ENCODE data around the gene CREB3L1.
A peak's percentile ranks its signal among the peaks of the same experiment; 100 is the strongest.
"Not testable (repeated sequence)": the region's sequence is repeated elsewhere in the genome, so short reads cannot be mapped to it uniquely, and the experiment has no call there.

Gene CREB3L1

DNA sequence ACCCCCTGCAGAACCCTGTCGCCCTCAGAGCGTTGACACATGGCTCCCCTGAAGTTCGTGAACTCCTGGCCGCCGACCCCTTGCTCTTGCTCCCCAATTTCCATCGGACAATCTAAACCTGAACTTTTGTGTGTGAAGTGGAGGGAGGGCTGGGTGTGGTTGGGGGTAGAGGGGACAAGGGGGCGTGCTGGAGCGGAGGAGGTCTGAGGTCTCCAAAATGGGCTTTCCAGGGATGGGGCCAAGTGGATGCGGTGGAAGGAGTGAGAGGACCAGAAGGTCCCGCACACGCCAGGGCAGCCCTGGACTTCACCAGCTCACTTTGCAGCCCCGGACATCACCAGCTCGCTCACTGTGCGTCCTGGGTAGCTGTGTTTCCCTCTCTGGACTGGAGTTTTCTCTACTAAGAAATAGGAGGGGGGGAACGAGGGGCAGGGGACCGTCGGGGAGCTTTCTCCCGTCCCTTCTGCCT is 18.6 kb downstream of the CREB3L1 start:
- no peak for DNase-seq (ENCODE audit: low read depth in 2 of 2)

- no peak for DNase-seq (ENCODE audit: low read depth in 2 of 2)
Observed at GRCh38 chr11:46296528-46297448, 19.3 kb downstream of the CREB3L1 start.

DNA sequence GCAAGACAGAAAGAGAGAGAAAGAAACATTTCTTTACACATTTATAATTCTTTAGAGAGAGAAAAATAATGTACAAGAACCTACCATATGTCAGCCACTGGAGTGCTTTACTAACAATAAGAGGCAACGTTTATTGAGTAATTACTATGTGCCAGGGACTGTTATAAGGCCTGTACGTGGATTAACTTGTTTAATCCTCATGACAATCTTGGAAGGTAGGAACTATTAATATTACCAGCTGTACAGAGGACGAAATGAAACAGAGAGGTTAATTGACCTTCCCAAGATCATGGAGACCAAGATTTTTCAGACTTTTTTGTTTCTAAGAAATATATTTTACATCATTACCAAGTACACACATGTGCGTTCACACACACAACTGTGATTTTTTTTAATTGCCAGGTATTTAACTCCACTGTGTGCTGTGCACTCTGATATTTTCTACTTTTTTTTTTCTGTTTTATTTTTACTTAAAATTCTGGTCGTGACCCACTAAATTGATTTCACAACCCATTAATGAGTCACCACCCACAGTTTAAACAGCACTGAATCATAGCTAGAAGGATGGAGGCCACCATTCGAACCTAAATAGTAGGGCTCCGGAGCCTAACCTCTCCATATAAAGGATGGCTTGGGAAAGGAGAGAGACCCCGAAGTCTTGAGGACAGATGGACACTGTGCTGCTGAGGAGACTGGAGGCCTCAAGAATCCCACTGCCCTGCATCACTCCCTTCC is 21.4 kb downstream of the CREB3L1 start:
- no peak for DNase-seq (ENCODE audit: low read depth in 2 of 2)

- DNase-seq (ENCODE audit: low read depth in 2 of 2), result no peak
Observed at GRCh38 chr11:46299451-46299961, 22.0 kb downstream of the CREB3L1 start.

DNA sequence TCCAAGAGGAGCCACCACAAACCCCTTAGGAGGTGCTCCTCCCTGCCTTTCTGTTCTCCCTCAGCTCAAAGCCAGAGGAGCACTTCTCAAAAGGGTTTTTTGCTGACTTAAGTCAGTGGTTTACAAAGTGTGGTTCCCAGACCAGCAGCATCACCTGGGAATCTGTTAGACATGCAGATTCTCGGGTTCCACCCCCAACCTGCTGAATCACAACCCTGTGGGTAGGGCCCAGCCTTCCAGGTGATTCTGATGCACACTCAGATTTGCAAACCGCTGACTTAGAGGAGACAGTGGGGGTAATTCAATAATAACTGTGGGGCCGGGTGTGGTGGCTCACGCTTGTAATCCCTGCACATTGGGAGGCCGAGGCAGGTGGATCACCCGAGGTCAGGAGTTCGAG is 22.8 kb downstream of the CREB3L1 start:
- peak in 1 of 2 donors; percentile 17 for DNase-seq (ENCODE audit: low read depth in 2 of 2)

- no peak for DNase-seq (ENCODE audit: low read depth in 2 of 2)
Observed at GRCh38 chr11:46302866-46303265, 25.4 kb downstream of the CREB3L1 start.

GRCh38 chr11:46304036-46304435 is 26.6 kb downstream of the CREB3L1 start:
- not testable (repeated sequence) for DNase-seq (ENCODE audit: low read depth in 2 of 2)

DNA sequence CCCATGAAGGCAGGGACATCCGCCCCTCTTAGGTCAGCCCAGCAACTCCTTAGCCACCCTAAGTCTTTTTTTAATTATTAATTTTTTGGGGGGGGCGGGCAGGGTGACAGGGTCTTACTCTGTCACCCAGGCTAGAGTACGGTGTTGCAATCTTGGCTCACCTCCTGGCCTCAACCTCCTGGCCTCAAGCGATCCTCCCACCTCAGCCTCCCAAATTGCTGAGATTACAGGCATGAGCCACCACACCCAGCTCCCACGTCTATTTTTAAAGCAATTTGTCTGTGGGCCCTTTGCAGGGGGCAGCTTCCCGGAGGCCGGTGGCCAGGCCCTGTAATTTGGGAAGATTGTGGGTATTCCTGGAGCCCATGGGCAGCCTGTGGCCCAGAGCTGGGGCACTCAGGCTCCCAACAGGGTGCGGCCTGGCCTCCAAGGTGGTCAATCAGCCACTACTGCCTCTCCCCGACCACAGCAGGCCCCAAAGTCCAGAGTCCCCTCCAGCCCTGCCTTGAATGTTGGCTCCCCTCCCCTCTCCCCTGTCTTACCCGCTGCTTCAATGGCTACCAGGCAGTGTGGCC is 27.2 kb downstream of the CREB3L1 start:
- no peak for DNase-seq (ENCODE audit: low read depth in 2 of 2)

GRCh38 chr11:46305295-46305694 is 27.8 kb downstream of the CREB3L1 start:
- DNase-seq (ENCODE audit: low read depth in 2 of 2), result no peak

GRCh38 chr11:46306296-46306853 is 28.9 kb downstream of the CREB3L1 start:
- no peak for DNase-seq (ENCODE audit: low read depth in 2 of 2)

DNA sequence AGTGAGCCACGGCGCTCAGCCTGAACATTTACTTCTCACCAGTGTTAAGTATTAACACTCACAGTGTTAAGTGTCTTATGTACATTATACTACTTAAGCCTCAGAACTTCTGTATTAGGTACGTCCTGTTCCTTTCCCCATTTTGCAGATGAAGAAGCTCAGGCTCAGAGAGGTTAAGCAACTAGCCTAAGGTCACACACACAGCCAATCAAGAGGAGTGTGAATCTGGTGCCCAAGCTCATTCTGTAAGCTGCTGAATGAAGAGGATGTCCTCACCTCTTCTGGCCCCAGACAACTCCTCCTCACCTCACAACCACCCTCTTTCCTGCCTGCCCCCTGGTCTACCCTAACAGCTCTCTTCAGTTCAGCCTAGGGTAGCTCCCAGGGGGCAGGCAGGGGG is 29.9 kb downstream of the CREB3L1 start:
- DNase-seq (ENCODE audit: low read depth in 2 of 2), result no peak

GRCh38 chr11:46307785-46308341 is 30.4 kb downstream of the CREB3L1 start:
- DNase-seq (ENCODE audit: low read depth in 2 of 2), result no peak

DNA sequence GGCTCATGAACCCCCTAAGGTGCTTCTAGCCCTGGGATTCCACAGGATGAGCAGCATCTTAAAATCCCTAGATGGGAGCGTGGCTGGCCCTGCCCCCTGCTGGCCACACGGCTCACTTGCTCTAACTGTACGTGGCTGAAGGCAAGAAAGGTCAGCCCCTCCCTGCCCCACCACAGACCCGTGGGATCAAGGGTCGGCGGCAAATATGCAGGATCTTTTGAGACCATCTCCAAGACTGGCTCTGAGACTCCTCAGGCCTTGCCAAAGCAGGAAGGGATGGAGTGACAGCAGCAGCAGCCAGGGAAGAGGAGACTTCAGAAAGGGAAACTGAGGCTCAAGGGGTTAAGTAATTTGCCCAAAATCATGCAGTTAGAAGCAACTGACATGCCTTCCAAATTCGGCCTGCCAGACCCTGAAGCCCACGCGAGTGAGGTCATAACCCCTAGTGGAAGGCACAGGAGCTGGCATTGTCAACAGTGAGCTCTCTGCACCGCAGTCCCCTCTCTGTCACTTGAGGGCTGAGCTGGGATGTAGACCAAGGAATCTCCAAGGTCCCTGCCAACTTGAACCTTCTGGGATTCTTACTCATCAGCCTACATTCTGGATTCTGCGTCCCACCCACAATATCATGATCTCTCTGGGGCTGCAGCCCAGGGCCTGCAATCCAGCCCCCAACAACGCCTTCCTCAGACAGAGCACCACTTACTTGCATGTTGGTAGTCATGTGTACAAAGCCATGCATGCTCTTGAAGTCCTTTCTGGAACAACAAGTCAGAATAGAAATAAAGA is 31.4 kb downstream of the CREB3L1 start:
- peak; percentile 49 to 50 for DNase-seq (ENCODE audit: low read depth in 2 of 2)

DNA sequence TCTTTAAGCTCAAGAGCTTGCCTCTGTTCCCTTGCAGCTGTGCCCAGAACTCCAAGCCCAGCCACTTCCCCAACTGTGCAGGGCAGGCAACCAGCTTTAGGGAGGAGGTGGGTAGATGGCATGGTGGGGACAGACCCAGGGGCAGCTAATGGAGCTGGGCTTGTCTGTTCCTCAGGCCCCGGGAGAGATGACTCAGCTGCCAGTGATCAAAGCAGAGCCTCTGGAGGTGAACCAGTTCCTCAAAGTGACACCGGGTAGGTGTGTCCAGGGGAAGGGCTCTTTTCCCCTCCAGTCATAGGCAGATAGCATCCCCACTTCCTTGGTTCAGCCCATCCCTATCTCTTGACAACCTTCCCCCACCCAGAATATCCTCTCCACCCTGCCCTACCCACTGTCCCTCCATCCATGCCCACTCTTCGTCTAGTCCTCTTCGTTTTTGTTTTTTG is 32.4 kb downstream of the CREB3L1 start:
- DNase-seq (ENCODE audit: low read depth in 2 of 2), result no peak

- peak; percentile 42 to 49 for DNase-seq (ENCODE audit: low read depth in 2 of 2)
Observed at GRCh38 chr11:46315033-46315738, 37.7 kb downstream of the CREB3L1 start.

DNA sequence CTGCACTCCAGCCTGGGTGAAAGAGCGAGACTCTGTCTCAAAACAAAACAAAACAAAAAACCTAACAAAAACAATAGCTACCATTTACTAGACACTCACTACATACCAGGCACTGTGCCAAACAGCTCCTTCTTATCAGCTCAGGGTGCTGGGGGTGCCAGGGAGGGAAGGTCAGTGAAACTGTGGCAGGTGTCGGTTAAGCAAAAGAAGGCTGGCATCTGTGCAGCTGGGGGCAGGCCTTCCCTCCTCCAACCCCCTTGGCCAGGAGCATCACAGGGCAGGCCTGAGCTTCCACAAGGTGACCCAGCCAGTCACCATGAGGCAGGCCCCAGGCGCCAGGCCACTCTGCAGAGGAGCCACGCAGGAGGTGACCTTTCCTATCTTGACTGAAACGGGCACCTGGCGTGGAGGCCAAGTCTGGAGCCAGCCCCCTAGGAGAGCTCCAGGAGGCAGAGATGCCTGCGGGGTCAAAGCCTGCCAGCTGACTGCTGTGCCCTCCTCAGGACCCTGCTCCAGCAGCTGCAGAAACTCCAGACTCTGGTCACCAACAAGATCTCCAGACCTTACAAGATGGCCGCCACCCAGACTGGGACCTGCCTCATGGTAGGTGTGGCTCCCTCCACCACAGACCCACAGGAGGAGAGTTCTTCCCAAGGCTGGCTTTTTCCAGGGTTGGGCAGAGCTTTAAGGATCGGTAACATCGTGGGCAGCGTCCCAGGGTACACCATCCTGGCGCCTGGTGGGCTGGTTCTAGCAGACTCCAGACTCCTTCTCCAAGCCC is 38.5 kb downstream of the CREB3L1 start:
- no peak for DNase-seq (ENCODE audit: low read depth in 2 of 2)

- DNase-seq (ENCODE audit: low read depth in 2 of 2), result no peak
Observed at GRCh38 chr11:46319074-46319453, 41.6 kb downstream of the CREB3L1 start.

GRCh38 chr11:46321757-46322156 is 44.3 kb downstream of the CREB3L1 start:
- no peak for DNase-seq (ENCODE audit: low read depth in 2 of 2)

DNA sequence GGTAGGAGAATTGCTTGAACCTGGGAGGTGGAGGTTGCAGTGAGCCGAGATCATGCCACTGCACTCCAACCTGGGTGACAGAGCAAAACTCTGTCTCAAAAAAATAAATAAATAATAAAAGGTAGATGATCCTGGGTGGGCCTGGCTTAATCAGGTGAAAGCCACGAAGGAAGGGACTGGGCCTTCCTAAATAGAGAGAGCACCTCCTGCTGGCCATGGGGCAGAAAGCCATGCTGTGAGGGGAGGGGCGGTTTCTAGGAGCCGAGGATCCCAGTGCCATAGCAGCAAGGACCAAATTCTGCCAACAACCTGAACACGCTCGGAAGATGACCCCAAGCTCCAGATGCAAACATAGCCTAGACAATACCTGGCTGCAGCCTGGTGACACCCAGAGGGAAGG is 45.3 kb downstream of the CREB3L1 start:
- DNase-seq (ENCODE audit: low read depth in 2 of 2), result no peak
